ENCODE measurements around the gene DSG3.
"Not testable (repeated sequence)": the region's sequence is repeated elsewhere in the genome, so short reads cannot be mapped to it uniquely, and the experiment has no call there.

The DSG3 gene

DNA sequence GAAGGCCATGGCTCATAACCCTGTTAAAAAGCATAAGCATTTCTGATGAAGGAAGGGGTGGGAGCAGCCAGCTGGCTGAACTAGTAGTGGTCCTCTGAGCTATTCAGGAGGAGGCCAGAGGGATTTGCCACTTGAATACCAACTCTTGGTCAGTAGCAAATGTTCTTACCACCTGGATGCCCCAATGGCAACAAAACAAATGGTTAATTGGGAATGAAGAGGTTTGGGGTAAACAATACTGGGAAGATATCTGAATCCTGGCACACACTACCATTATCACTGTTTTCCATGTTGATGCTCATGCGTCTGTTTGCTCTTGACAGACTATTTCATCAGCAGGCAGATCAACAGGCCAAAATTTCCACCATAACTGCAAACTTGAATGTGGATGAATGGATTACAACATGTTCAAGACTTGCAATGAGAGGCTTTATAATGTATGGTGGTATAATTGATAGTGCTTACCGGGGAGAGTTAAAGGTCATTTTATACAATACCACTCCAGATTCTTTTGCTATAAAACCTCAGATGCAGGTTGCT lies 47.2 kb downstream of the DSG3 start:
- DNase-seq: not testable (repeated sequence)

DNA sequence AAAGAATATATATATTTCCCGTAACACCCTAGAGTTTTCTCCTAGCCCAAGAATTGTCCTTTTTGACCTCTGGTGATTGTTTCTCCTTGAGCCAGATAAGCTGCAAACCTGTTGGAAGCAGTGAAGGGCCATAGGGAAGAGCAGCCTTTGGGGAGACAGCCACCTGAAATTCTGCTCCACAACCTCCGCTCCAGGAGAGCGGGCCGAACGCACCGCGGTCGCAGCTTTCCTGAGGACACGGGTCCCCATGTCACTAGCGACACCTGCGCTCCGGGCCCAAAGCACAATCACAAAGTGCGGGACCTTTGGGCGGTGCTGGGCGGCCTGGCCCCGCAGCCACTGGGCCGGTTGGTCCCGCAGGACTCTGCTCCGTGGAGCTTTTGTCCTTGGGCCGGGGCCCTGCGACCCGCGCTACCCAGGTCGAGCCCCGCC lies 49.9 kb downstream of the DSG3 start:
- no peak for DNase-seq

- DNase-seq: peak; percentile 10
Measured at GRCh38 chr18:31497836-31498573, 50.5 kb downstream of the DSG3 start, which contains the start of gene DSG2. DSG2 (plus strand) TSS chr18:31498177; CDS start chr18:31498252, 75 bp downstream.

DNA sequence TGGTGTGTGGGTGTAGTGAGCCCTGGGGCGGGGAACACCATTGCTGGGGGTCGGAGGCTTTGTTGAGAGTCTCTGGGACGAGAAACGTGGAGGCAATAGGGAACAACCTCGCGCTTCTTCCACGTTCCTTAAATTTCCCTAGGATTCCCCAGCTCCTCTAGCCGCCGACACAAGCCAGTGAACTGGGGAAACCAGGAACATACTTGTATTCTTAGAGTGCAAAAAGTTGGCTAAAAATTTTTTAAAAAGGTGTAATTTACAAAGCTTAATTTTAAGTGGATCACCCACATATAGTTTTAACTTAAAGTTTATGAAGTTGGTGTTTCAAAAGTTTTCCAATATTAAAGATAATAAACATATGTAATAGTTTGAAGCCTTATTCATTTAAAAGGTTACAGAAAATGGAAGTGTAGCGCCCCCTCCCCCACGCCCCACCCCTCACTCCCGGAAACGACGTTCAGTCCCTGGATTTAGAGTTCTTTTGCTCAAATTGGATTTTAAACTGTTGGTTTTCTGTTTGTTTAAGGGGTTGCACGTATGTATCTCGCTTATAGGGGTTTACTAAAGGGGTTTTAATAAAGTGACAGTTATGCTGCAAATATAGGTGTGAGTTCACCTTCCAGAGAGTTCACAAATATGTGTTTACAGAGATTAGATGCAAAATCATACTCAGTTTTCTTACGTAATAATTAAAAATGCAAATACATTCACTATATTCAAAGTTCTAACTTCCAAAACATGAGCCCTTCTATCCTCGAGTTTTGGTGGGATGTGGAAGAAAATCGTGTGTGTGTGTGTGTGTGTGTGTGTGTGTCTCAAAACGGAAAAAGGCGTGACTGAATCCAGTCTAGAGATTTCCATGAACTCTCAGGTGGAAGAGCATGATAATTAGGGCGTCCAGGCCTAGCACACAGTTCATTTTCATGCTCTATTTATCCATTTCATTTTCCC lies 51.3 kb downstream of the DSG3 start:
- DNase-seq: no peak

DNA sequence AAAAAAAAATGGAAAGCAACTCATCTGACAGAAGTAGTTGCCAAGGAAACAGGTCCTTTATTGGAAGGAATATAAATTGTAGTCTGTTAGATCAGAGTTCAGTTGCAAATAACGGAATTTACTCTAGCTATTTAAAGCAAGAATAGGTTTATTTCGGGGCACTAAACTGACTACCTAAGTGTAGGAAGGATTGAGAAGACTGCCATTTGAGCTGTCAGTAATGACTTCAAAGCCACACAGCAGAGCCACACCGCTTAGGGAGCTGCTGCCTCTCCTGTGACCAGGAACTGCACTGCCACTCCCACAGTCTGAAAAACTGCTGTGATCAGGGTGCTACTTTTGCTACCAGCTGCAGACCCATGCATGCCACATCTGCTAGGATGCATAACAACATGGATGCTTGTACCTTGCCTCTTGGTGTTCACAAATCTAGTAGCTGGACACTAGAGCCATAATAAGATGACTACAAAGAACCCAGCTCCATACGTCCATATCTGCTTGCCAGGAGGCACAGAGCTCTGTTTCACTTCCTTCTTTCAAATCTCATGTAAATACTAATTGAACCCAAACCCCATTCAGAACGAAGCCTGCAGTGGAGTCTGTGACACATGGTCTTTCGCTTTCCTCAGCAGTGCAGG lies 52.6 kb downstream of the DSG3 start:
- DNase-seq: no peak

DNA sequence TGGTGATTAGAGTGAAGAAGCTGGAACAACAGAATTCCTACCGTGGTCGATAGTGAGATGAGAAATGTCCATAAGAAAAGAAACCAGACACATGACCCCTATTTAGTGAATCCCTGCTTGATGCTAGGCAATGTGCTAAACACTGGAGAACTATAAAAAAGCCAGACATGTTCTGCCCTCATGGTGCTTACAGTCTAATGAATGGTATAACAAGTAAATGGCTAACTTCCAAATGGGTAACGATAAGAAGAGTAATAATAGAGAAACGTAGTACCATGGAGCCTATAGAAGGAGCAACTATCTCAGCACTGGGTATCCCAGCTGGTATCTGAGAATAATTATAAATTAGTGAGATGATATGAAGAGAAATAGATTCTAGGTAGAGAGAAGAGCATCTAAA lies 55.5 kb downstream of the DSG3 start:
- no peak for DNase-seq

- DNase-seq: no peak
Measured at GRCh38 chr18:31504455-31505147, 57.1 kb downstream of the DSG3 start.

DNA sequence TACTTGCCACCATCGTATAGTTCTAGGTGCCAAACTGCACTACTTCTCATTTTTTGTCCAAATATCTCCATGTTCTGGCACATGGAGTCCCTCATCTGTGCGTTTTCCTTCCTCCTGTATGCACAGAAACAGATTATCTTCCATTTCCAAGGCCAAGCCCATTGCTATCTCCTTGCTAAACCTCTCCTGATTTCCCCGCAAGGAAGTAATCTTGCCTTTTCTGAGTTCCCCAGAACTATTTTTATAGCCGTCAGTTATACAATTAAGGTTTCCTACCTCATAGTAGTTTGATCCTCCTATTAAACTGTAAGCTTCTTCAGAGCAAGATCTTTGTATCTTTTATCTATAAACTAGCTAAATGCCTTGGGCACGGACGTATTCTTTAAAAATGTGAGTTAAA lies 57.6 kb downstream of the DSG3 start:
- no peak for DNase-seq

DNA sequence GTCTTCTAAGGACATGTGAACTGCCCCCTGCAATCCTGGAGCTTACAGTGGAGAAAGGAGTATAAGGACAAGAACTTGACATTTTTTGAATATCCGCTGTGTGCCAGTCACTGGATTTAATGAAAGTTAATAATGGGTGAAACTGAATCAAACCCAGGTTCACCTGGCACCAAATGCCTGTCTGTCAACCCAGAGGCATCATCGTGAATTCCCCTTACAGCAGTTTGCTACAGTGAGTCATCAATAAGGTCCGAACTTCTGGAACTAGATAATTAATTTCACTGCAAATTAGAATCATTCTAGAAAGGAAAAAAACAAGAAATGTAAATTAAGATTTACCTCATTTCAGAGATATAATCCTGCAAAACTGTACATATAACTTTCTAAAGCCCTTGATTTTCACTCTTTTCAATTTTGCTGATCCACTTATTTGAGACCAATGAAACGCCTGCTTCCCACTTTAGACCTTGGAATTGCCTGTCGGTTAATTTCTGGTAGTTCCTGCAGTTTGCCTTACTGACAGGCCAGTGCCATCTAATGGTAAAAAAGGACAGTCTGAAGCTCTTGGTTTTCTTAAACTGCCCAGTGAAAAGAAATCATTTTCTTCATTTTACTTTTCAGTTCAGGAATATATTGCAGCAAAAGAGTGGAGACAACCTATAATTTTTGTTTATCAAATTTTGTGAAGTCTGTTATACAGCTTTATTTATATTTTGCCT lies 58.6 kb downstream of the DSG3 start:
- no peak for DNase-seq

DNA sequence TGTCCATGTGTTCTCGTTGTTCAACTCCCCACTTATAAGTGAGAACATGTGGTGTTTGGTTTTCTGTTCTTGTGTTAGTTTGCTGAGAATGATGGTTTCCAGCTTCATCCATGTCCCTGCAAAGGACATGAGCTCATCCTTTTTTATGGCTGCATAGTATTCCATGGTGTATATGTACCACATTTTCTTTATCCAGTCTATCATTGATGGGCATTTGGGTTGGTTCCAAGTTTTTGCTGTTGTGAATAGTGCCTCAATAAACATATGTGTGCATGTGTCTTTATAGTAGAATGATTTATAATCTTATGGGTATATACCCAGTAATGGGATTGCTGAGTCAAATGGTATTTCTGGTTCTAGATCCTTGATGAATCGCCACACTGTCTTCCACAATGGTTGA lies 59.6 kb downstream of the DSG3 start:
- not testable (repeated sequence) for DNase-seq

DNA sequence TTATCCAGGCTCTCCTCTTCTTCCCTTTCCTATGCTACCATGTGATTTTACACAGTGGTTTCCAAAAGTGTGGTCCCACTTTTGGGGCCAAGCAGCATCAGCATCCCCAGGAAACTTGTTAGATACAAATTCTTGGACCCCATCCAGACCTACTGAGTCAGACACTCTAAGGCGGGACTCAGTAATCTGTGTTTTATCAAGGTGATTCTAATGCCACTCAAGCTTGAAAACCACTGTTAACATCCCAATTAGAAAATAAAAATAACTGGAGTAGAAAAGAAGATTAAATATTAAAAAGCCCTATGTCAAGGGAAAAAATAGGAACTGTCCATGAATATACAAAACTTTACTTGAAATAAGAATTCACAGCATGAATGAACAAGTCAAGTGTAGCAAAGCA lies 61.2 kb downstream of the DSG3 start:
- DNase-seq: no peak

DNA sequence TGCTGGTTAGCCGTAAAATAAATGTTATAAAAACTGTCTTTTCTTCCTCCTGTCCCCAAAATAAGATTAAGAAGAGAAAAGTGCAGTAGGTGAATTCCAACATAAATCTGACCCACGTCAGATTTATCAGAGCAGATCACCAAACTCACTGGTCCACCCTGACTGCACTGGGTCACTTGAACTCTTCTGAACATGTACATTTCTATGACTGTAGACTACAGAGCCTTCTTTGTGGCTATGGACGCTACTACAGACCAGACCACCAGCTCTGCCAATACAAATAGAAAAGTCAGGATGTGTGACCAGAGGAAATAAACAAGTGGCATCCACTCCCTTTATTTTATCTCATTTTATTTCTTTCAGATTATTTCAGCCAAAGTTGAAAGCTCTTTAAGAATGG lies 62.0 kb downstream of the DSG3 start:
- DNase-seq: no peak

- no peak for DNase-seq
Measured at GRCh38 chr18:31510319-31510718, 62.8 kb downstream of the DSG3 start.

- no peak for DNase-seq
Measured at GRCh38 chr18:31511098-31511497, 63.6 kb downstream of the DSG3 start.

GRCh38 chr18:31512203-31512764 lies 64.7 kb downstream of the DSG3 start:
- DNase-seq: no peak

GRCh38 chr18:31513189-31513935 lies 65.8 kb downstream of the DSG3 start:
- no peak for DNase-seq

- no peak for DNase-seq
Measured at GRCh38 chr18:31516437-31516836, 68.9 kb downstream of the DSG3 start.

DNA sequence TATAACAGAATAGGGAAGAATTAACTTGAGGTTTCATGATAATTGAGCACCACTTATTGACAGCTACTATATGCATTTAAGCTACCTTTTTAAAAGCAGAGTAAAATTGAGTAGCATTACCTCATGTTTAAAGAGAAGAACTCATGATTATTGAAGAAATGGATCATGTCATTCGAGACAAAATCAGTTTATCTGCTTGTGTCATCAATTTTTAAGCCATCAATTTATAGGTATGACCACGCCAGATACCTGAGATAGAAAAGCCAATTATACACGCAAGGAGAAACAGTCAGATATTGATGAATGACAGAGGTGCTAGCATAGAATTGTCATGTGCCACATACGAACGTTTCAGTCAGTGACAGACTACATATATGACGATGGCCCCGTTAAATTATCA lies 78.8 kb downstream of the DSG3 start:
- DNase-seq: no peak
